Activated effector memory CD4-positive, alpha-beta T cell treated with Interleukin-2 at 50 U/mL for 16 hours (primary cell): ENCODE measurements around the gene TEKT4.
A peak's percentile ranks its signal among the peaks of the same experiment; 100 is the strongest.
"Not testable (repeated sequence)": the region's sequence is repeated elsewhere in the genome, so short reads cannot be mapped to it uniquely, and the experiment has no call there.

ENCODE experiments used
- DNase-seq: peaks from one replicate; pipeline ENCODE4 v3.0.0-alpha.2; 2020

Gene TEKT4, protein sequence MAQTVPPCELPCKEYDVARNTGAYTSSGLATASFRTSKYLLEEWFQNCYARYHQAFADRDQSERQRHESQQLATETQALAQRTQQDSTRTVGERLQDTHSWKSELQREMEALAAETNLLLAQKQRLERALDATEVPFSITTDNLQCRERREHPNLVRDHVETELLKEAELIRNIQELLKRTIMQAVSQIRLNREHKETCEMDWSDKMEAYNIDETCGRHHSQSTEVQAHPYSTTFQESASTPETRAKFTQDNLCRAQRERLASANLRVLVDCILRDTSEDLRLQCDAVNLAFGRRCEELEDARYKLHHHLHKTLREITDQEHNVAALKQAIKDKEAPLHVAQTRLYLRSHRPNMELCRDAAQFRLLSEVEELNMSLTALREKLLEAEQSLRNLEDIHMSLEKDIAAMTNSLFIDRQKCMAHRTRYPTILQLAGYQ

GRCh38 chr2:94871226-94872087 is at the start of gene TEKT4:
TSS of gene TEKT4 (plus strand) at chr2:94871430. CDS start at chr2:94871580, 150 bp downstream.
- no peak for DNase-seq

DNA sequence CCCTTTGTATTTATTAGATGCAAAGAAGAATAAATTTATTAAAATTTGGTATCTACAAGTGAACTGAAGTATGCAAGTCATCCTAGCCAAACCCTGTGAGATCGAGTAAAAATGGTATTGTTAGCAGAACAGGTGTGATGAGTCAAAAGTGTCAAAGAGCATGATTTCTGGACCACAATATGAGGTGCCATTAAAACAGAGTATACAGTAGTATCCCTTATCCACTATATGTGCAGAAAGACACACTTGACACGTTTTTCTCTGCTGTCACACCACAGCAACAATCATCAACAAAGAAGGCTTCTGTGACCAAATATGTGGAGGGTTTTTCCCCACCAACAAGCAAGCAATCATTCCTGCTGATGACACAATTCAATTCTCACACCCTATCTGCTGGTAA is 32.0 kb upstream of the TEKT4 start:
- not testable (repeated sequence) for DNase-seq

DNA sequence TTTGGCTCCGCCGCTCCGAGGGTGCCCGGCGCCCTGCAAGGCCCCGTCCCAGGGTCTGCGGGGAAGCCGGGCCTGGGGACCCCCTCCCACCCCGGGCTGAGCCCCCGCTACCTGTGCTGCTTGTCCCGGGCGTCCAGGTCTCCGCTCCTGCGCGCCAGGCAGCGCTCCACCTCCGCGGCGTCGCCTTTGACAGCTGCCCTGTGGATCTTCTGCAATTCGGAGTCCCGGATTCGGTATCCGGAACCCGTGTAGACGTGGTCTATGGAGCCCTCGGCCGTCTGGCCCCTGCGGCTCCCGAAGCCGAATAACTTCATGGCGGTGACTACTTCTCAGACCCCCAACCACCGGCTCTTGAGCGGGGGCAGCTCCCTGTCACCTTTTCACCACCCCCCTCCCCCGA is 14.4 kb upstream of the TEKT4 start:
- DNase-seq = not testable (repeated sequence)

GRCh38 chr2:94857367-94858162 is 13.7 kb upstream of the TEKT4 start:
- not testable (repeated sequence) for DNase-seq

GRCh38 chr2:94858163-94858888 is 12.9 kb upstream of the TEKT4 start:
- DNase-seq = not testable (repeated sequence)

DNA sequence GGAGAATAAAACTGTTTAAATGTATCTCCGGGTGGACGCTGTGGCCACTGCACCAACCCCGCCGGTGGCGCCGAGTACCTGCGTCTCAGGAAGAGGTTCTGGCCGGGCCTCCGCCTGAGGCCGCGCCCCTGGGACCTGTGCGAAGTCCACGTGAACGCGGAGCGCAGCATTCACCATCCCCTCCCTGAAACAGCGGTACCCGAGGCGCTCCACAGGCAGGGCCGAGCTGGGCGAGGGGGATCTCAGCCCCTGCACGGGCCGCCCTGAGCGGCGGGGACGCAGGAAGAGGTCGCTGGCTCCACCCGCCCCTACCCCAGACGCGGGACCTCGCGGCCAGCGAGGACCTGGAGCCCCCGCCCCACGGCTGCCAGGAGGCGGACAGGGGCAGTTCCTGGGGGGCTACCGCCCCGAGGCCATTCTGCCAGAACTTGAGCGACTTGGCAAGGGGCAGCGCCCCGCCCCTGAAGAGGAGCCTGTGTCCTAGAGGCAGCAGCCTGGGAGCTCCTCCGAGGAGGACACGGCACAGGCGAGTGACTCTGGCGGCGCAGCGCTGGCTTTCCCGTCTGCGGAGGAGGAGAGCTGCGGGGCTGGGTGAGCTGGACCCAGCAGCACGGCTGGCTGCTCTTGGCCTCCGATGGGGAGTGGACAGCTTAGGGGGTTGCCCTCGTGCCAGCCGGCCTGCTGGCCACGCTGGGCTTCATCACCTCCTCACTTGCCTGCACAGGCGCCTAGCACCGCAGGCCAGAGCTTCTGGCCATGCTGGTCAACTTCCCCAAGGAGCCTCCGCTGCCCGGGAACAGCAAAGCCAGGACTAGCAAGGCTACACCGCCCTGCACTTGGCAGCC is 9.7 kb upstream of the TEKT4 start:
- DNase-seq = no peak

DNA sequence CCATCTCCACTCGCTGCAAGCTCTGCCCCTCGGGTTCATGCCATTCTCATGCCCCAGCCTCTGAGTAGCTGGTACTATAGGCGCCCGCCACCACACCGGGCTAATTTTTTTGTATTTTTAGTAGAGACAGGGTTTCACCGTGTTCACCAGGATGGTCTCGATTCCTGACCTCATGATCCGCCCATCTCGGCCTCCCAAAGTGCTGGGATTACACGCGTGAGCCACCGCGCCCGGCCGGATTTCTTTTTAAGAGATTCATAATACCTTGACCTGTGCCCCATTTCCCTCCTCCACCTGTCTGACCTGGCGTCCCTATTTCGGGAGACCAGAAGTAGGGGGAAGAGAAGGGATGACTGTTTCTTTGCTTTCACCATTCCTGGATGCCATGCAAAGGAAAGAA is 8.3 kb upstream of the TEKT4 start:
- not testable (repeated sequence) for DNase-seq

GRCh38 chr2:94869131-94869530 is 2.1 kb upstream of the TEKT4 start:
- DNase-seq = no peak

DNA sequence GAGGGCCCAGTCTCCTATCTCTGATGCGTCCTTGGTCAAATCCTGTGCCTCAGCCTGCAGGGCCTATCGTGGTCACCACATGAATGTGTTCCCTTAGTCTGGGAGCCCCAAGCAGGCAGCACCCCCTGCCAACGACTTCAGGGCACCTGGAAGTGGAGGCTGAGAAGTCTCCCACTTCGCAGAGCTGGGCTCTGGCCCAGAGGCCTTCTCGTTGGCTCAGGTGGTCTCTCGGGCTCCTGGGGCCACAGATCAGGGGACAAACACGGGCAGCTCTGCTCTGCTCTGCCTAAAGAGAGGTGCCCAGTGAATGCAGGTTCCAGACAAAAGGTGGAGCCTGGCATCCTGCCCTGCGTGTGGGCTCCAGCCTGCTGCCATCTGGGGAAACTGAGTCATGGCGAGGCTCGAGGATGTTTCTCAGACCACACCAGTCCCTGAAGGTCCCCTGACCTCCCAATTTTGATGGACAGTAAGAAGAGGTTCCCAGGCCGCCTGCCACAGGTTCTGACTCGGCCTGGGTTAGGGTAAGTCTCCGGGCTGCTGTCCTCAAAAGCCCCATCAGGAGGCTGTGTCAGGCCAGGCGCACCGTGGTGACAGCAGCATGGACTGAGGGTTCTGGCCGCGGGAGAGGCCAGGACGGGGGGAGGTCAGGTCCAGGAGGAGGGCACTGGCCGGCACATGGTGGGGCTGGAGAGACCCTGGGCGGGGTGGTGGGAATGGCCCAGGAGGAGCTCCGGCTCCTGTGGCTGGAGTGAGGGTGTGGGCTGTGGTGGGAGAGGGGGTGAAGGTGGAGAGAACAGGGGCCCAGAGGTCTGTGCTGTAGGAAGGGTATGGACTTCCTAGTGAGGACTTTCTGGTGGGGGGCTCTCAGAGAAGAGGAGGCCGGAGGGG is 1.4 kb upstream of the TEKT4 start:
- DNase-seq = no peak

DNA sequence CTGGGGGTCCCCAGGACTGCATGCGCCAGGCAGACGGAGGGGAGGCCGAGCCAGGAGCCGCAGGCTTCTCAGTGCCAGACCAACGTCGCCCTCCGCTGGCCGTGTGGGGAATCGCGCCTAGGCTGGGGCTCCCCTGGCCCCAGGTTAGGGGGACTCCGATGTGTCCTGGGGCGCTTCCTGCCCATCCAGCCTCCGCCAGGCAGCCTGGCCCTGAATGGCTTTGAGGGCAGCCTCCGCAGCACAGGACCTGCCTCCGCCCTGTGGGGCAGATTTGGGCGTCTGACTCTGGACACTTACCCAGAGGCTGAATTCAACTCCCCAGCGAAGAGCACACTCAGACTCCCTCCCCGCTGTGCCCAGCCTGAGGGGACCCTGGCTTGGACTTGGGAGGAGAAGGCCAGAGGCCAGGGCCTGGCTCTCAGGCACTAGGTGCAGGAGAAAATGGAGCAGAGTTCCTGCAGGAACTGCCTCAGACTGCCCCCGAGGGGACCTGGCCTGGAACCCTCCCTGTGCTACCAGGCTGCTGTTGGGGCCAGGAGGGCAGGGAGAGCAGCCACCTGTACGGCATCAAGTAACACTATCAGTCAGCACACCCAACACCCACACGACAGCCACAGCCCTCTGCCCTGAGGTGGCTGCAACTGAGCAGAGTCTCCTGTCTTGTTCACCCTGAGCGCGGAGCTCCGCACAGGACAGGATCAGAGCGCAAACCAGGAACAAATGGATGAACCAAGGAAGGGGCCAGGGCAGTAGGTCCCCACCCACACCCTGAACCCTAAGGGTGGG is 597 bp upstream of the TEKT4 start:
- no peak for DNase-seq

GRCh38 chr2:94872088-94872618 is 923 bp downstream of the TEKT4 start:
- no peak for DNase-seq

- no peak for DNase-seq
These were observed 1.6 kb downstream of the TEKT4 start for GRCh38 chr2:94872676-94873361.

- DNase-seq = no peak
These were observed 2.4 kb downstream of the TEKT4 start for GRCh38 chr2:94873362-94874276.

DNA sequence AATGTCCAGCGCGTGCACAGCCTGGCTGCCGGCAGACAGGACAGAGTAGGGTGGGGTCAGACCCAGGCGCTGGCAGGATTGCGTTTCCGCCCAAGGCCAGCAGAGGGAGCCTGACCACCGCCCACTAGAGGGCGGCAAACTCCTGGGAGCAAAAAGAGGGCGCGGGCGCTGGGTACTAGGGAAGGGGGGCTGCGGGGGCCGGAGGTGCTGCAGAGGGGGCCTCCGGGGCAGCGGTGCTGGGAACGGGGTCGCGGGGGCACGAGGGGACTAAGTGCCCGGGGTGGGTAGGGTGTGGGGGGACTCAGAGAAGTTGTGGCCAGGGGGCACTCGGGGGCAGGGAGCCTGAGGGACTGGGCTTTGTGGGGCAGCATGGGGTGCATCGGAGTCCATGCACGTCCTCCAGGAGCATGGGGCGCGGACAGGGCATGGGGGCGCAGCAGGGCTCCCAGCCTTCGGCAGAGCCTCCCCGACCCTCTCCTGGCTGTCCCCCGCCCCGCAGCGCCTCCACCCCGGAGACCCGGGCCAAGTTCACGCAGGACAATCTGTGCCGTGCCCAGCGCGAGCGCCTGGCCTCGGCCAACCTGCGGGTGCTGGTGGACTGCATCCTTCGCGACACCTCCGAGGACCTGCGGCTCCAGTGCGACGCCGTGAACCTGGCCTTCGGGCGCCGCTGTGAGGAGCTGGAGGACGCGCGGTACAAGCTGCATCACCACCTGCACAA is 3.2 kb downstream of the TEKT4 start:
- DNase-seq = peak; percentile 31

GRCh38 chr2:94875064-94875819 is 4.0 kb downstream of the TEKT4 start:
- no peak for DNase-seq
